KBM-7 (cell line): ENCODE results near the gene ZNF850.
A peak's percentile ranks its signal among the peaks of the same experiment; 100 is the strongest.

ENCODE experiments used
- DNase-seq: peaks from one replicate; pipeline ENCODE4 v3.0.0-alpha.2; 2015
- in situ Hi-C: fragments of 300-500 bp; cut with MboI; formaldehyde crosslinking; loops from 2 replicates; pipeline ENCODE4 v1.14.3; 2020; ENCODE audit warnings: low sequenced_read_pairs, low pct_unique_long_range_greater_than_20kb, mixed read lengths

Gene ZNF850

GRCh38 chr19:36719687-36720556 is 52.7 kb downstream of the ZNF850 start:
- DNase-seq = peak; percentile 28
- in situ Hi-C loops = no loop called here

- in situ Hi-C loops = no loop called here
- no peak for DNase-seq
Measured at GRCh38 chr19:36709423-36709822, 63.2 kb downstream of the ZNF850 start.

GRCh38 chr19:36707134-36707533 is 65.5 kb downstream of the ZNF850 start:
- in situ Hi-C loops = no loop called here
- DNase-seq = no peak

GRCh38 chr19:36688058-36688457 is 84.5 kb downstream of the ZNF850 start:
- no peak for DNase-seq
- in situ Hi-C loops = no loop called here

- in situ Hi-C loops = no loop called here
- DNase-seq = peak; percentile 97
Measured at GRCh38 chr19:36687214-36688056, 85.2 kb downstream of the ZNF850 start, which contains the start of gene ZNF567. Gene ZNF567 (plus strand): TSS chr19:36687612. CDS start chr19:36694868, 7,256 bp downstream.

GRCh38 chr19:36686365-36687213 is 86.0 kb downstream of the ZNF850 start:
- in situ Hi-C loops = no loop called here
- peak; percentile 45 for DNase-seq

- in situ Hi-C loops = no loop called here
- peak; percentile 13 for DNase-seq
Measured at GRCh38 chr19:36685835-36686234, 86.8 kb downstream of the ZNF850 start.

GRCh38 chr19:36679455-36679854 is 93.2 kb downstream of the ZNF850 start:
- no peak for DNase-seq
- in situ Hi-C loops = no loop called here

- in situ Hi-C loops = no loop called here
Measured at GRCh38 chr19:36674201-36674600, 98.4 kb downstream of the ZNF850 start.

GRCh38 chr19:36672368-36672767 is 100.2 kb downstream of the ZNF850 start:
- in situ Hi-C loops = no loop called here
- no peak for DNase-seq

More at GRCh38 chr19:36674201-36674600, 98.4 kb downstream of the ZNF850 start:
- DNase-seq = no peak

- in situ Hi-C loops = no loop called here
- DNase-seq = no peak
Measured at GRCh38 chr19:36668646-36669045, 104.0 kb downstream of the ZNF850 start.

- no peak for DNase-seq
- in situ Hi-C loops = no loop called here
Measured at GRCh38 chr19:36665832-36666231, 106.8 kb downstream of the ZNF850 start.
